HepG2 (cell line): ENCODE data around the gene NLRC5. TPM values are rescaled to one million over a fixed set of nuclear protein-coding genes. Genes with fewer than 3 reads are reported as not detected.

Experiments used
- HOXA3 ChIP-seq: sonication (generic); formaldehyde crosslinking; IDR thresholded peaks from 2 replicates; pipeline ENCODE4 v1.5.0; 2020; ENCODE audit warnings: missing genetic modification reagents
- KAT8 ChIP-seq: IDR thresholded peaks from 2 replicates; pipeline ENCODE4 v1.6.1; 2016; ENCODE audit warnings: missing genetic modification reagents, missing compliant biosample characterization
- MIER3 ChIP-seq: IDR thresholded peaks from 2 replicates; pipeline ENCODE4 v1.6.1; 2016; ENCODE audit warnings: missing compliant biosample characterization, borderline replicate concordance
- MXD4 ChIP-seq: IDR thresholded peaks from 2 replicates; pipeline ENCODE4 v1.6.1; 2016; ENCODE audit warnings: mild to moderate bottlenecking, missing biosample characterization, missing genetic modification reagents
- NFKBIZ ChIP-seq: IDR thresholded peaks from 2 replicates; pipeline ENCODE4 v1.6.1; 2018; ENCODE audit warnings: missing genetic modification reagents, missing compliant biosample characterization
- PAF1 ChIP-seq: IDR thresholded peaks from 2 replicates; pipeline ENCODE4 v1.6.1; 2016; ENCODE audit warnings: missing genetic modification reagents, missing compliant biosample characterization
- PPARG ChIP-seq: conservative IDR thresholded peaks from 2 replicates; pipeline ENCODE4 v1.6.1; 2016; ENCODE audit warnings: missing biosample characterization, missing genetic modification reagents
- RARA ChIP-seq: IDR thresholded peaks from 2 replicates; pipeline ENCODE4 v1.6.1; 2016; ENCODE audit warnings: missing genetic modification reagents, missing compliant biosample characterization
- RFXAP ChIP-seq: sonication (generic); formaldehyde crosslinking; IDR thresholded peaks from 2 replicates; pipeline ENCODE4 v1.4.0; 2020; ENCODE audit warnings: missing genetic modification reagents, borderline replicate concordance
- TBX2 ChIP-seq: sonication (generic); formaldehyde crosslinking; IDR thresholded peaks from 2 replicates; pipeline ENCODE4 v1.5.0; 2020; ENCODE audit warnings: missing genetic modification reagents, mild to moderate bottlenecking, borderline replicate concordance
- ZFY ChIP-seq: sonication (generic); formaldehyde crosslinking; IDR thresholded peaks from 2 replicates; pipeline ENCODE4 v1.4.0; 2020; ENCODE audit warnings: missing genetic modification reagents
- ZGPAT ChIP-seq: IDR thresholded peaks from 2 replicates; pipeline ENCODE4 v1.6.1; 2016; ENCODE audit warnings: mild to moderate bottlenecking
- ZNF10 ChIP-seq: sonication (generic); formaldehyde crosslinking; IDR thresholded peaks from 2 replicates; pipeline ENCODE4 v1.4.0; 2020; ENCODE audit warnings: mild to moderate bottlenecking, low read depth, missing genetic modification reagents, borderline replicate concordance
- ZNF263 ChIP-seq: sonication (generic); formaldehyde crosslinking; IDR thresholded peaks from 2 replicates; pipeline ENCODE4 v1.4.0; 2020; ENCODE audit warnings: missing genetic modification reagents
- ZNF512 ChIP-seq: sonication (generic); formaldehyde crosslinking; IDR thresholded peaks from 2 replicates; pipeline ENCODE4 v1.4.0; 2020; ENCODE audit warnings: mild to moderate bottlenecking, missing genetic modification reagents
- ZNF574 ChIP-seq: sonication (generic); formaldehyde crosslinking; IDR thresholded peaks from 2 replicates; pipeline ENCODE4 v1.4.0; 2020; ENCODE audit warnings: missing genetic modification reagents
- ZNF589 ChIP-seq: sonication (generic); formaldehyde crosslinking; conservative IDR thresholded peaks from 2 replicates; pipeline ENCODE4 v1.8.0; 2022; ENCODE audit warnings: mild to moderate bottlenecking, moderate library complexity, missing genetic modification reagents
- ZNF766 ChIP-seq: sonication (generic); formaldehyde crosslinking; IDR thresholded peaks from 2 replicates; pipeline ENCODE4 v1.5.0; 2020; ENCODE audit warnings: missing genetic modification reagents, borderline replicate concordance
- ZNF782 ChIP-seq: sonication (generic); formaldehyde crosslinking; IDR thresholded peaks from 2 replicates; pipeline ENCODE4 v1.4.0; 2020; ENCODE audit warnings: missing genetic modification reagents, mild to moderate bottlenecking, borderline replicate concordance
- polyA plus RNA-seq, 8 experiments: library from polyadenylated mRNA; depleted of rRNA in 3 of 8; stranded (reverse) in 7 of 8; unstranded in 1 of 8; fragments of >200 nt; fragmentation: Illumina TruSeq in 4 of 8; extraction: Trizol in 4 of 8; gene quantifications; 2 replicates each; pipeline versions ENCODE4 v1.2.1 to v1.2.3, GENCODE V29; 2011 to 2016; ENCODE audit warnings: low read depth in 4 of 8, missing spikeins in 1 of 8, mixed read lengths in 1 of 8; ENCODE audit not compliant: insufficient read depth in 1 of 8
- total RNA-seq, 5 experiments: library from RNA; depleted of rRNA; stranded (reverse); fragments of >200 nt; fragmentation: Illumina TruSeq; extraction: Trizol; gene quantifications; 2 replicates each; pipeline ENCODE4 v1.2.3, GENCODE V29; 2016; ENCODE audit warnings: low read depth in 1 of 5
- TF ChIP-seq, protein P1 (sequence below): sonication (generic); formaldehyde crosslinking; IDR thresholded peaks from 2 replicates; pipeline ENCODE4 v1.4.0; 2020; ENCODE audit warnings: missing genetic modification reagents, borderline replicate concordance

NLRC5 gene
- total and polyA plus RNA-seq, 2 of the 13 experiments (the other 11 are each of a cell fraction or from before 2014, with no cell fraction given) = 6.3 to 12.7 TPM

DNA sequence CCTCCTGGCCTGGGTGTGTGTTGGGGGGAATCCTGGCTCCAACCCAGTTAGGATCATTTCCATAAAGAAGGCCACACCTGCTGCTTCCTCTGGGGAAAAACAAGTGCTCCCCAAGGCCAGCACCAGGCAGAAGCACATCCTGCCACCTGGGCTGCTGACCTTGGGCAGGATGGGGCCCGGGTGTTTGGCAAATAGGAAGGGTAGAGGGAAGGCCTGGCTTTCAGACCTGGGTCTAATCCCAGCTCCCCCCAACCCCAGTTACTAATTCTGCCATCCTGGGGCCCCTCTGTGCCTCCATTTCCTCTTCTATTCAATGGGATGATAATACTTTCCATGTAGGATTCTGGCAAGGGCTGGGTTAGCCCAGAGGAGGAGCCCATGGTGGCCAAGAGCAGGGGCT is 3.0 kb upstream of the NLRC5 start (continued):
- 0 out of 2 replicates have a peak, but pooled peaks have one; percentile 19 for TF ChIP-seq ZGPAT
- no peak for TF ChIP-seq RFXAP (CRISPR knock-in tag)
- peak; percentile 95 for TF ChIP-seq ZNF263 (CRISPR knock-in tag)
- TF ChIP-seq ZNF782 (CRISPR knock-in tag) = no peak
- peak; percentile 45; the same call in 1 of the 2 replicates for TF ChIP-seq MIER3 (CRISPR knock-in tag)
- no peak for TF ChIP-seq ZNF589 (CRISPR knock-in tag)
- no peak for TF ChIP-seq PAF1 (CRISPR knock-in tag)
- peak; percentile 68; the same call in 1 of the 2 replicates for TF ChIP-seq TBX2 (CRISPR knock-in tag)
- peak; percentile 57 for TF ChIP-seq RARA
- no peak for TF ChIP-seq ZNF10 (CRISPR knock-in tag)
- TF ChIP-seq, protein P1, sequence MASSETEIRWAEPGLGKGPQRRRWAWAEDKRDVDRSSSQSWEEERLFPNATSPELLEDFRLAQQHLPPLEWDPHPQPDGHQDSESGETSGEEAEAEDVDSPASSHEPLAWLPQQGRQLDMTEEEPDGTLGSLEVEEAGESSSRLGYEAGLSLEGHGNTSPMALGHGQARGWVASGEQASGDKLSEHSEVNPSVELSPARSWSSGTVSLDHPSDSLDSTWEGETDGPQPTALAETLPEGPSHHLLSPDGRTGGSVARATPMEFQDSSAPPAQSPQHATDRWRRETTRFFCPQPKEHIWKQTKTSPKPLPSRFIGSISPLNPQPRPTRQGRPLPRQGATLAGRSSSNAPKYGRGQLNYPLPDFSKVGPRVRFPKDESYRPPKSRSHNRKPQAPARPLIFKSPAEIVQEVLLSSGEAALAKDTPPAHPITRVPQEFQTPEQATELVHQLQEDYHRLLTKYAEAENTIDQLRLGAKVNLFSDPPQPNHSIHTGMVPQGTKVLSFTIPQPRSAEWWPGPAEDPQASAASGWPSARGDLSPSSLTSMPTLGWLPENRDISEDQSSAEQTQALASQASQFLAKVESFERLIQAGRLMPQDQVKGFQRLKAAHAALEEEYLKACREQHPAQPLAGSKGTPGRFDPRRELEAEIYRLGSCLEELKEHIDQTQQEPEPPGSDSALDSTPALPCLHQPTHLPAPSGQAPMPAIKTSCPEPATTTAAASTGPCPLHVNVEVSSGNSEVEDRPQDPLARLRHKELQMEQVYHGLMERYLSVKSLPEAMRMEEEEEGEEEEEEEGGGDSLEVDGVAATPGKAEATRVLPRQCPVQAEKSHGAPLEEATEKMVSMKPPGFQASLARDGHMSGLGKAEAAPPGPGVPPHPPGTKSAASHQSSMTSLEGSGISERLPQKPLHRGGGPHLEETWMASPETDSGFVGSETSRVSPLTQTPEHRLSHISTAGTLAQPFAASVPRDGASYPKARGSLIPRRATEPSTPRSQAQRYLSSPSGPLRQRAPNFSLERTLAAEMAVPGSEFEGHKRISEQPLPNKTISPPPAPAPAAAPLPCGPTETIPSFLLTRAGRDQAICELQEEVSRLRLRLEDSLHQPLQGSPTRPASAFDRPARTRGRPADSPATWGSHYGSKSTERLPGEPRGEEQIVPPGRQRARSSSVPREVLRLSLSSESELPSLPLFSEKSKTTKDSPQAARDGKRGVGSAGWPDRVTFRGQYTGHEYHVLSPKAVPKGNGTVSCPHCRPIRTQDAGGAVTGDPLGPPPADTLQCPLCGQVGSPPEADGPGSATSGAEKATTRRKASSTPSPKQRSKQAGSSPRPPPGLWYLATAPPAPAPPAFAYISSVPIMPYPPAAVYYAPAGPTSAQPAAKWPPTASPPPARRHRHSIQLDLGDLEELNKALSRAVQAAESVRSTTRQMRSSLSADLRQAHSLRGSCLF (CRISPR knock-in tag) = no peak
- TF ChIP-seq NFKBIZ (CRISPR knock-in tag) = no peak
- TF ChIP-seq ZNF766 (CRISPR knock-in tag) = no peak
- TF ChIP-seq KAT8 (CRISPR knock-in tag) = peak; percentile 45; the same call in 1 of the 2 replicates
- 0 out of 2 replicates have a peak, but pooled peaks have one; percentile 15 for TF ChIP-seq PPARG (CRISPR knock-in tag)
- no peak for TF ChIP-seq ZNF512 (CRISPR knock-in tag)
- TF ChIP-seq MXD4 (CRISPR knock-in tag) = 0 out of 2 replicates have a peak, but pooled peaks have one; percentile 33
- no peak for TF ChIP-seq ZFY (CRISPR knock-in tag)
- peak; percentile 21; the same call in 1 of the 2 replicates for TF ChIP-seq HOXA3 (CRISPR knock-in tag)
- no peak for TF ChIP-seq ZNF574 (CRISPR knock-in tag)
